ENCODE results near the gene TRAPPC3. TPM values are rescaled to one million over a fixed set of nuclear protein-coding genes. Genes with fewer than 3 reads are reported as not detected.

TRAPPC3 gene
- total RNA-seq, 1 experiment from 2014 or later = 147 TPM

- no peak for DNase-seq (ENCODE audit: low read depth)
Measured at GRCh38 chr1:36154335-36154734, 5.0 kb upstream of the TRAPPC3 start.

DNA sequence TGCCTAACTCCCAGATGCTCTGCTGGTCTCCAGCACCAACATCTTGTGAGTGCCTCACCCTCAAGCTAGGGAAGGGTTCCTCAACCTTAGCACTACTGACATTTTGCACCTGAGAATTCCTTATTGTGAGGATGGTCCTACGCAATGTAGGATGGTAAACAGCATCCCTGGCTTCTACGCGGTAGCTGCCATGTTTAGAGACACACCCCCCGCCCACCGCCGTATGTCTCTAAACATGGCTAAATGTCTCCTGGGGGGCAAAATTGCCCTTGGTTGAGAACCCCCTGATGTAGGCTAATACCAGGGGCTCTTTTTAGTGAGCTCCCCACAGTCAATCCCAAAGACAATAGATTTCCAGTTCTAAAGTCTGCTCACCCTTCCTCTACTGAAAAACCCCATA is 4.2 kb upstream of the TRAPPC3 start:
- DNase-seq (ENCODE audit: low read depth) = no peak

DNA sequence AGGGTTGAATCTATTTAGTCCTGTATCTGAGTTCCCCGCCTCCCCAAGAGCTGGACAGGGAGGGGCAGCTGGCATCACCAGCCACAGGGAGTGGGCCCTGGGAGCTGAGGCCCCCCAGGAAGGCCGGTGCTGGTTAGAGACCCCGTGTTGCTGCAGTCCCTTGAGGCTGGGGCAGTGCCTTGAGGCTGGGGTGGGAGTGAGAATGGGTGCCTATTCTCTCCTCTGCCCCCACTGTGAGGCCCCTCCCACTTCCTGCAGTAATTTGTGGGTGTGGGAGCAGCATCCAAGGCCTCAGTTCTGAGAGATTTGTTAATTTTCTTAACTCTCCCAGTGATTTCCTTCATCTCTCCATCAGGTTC is 2.5 kb upstream of the TRAPPC3 start:
- DNase-seq (ENCODE audit: low read depth) = peak; percentile 45

GRCh38 chr1:36151134-36151844 is 2.0 kb upstream of the TRAPPC3 start:
- peak; percentile 29 for DNase-seq (ENCODE audit: low read depth)

DNA sequence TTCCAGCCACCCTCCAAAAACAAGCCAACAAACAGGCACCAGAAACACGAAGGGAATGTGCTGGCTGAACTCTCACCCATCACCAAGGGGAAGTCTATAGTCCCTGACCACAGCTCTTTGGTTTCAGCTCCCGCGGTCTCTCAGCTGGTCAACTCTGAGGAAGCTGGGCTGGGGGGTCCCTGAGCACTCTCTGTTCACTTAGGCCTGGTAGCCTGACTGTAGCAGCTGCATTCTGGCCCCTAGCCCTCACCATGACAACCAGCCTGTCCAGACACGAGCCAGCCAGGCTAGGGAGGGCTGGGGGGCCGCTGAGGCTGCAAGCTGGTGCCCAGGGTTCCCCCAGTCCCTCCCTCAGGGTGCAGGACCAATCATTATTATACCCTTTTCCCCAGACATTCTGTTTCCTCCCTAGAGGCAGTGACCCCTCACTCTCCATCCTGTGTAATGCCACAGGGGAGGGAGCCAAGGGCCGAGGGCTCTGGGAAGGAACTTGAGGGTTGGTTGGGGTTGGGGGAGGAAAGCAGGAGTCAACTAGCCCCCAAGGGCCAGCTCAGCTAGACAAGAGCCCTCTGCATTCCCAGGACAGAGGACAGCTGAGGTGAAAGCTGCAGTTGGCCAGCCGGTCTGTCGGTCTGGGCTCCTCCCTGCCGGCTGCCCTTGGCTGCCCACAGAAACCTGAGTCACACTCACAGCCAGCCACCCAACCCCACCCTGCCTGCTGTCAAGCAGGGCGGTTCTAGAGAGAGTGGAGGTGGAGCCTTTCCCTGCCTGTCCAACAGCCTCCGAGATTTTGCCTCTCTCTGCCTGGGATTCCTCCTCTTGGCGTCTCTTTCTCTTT is 1.2 kb upstream of the TRAPPC3 start:
- peak; percentile 98 for DNase-seq (ENCODE audit: low read depth)

DNA sequence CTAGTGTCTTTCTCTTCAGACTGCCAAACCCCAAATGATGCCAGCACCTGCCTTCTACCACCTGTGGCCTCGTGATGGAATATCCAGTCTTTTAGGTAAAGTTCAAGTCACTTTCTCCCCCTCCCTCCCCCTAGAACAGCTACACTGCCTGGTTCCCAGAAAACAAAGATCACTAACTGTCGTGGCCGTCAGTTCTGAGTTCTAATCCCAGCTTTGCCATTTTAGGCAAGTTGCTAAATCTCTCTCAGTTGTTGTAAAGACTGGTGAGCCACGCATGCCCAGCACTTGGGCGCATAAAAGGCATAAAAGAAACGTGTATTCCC is 648 bp upstream of the TRAPPC3 start:
- no peak for DNase-seq (ENCODE audit: low read depth)

- DNase-seq (ENCODE audit: low read depth) = no peak
Measured at GRCh38 chr1:36148821-36149236, 457 bp downstream of the TRAPPC3 start.

DNA sequence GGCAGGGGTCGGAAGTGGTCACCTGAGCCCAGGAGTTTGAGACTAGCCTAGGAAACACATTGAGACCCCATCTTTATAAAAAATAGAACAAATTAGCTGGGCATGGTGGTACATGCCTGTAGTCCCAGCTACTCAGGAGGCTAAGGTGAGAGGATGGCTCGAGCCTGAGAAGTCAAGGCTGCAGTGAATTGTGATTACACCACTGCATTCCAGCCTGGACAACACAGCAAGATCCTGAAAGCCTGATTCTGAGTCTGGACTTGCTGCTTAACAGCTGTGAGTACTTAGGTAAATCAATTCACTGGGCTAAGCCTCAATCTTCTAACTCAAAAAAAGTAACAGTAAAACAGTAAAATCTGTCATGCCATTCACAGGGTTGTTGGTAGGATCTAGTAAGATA is 4.9 kb downstream of the TRAPPC3 start:
- DNase-seq (ENCODE audit: low read depth) = no peak

DNA sequence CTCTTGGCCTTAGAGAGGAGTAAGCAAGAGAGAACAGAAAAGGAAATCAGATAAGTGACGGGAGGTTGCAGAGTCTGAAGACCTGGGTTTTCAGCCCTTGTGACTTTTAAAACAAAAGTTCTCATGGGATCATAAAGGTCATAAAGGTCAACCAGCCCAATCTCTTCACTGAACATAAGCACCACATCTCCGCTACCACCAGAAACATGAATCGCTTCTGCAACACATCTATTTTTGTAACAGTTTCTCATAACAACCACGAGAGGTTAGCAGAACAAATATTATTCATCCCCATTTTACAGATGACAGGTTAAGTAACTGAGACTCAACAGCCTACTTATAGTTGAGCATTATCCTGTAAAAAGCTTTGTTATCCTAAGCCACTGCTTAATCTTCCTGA is 5.9 kb downstream of the TRAPPC3 start:
- no peak for DNase-seq (ENCODE audit: low read depth)

GRCh38 chr1:36142121-36142520 is 7.2 kb downstream of the TRAPPC3 start:
- peak; percentile 92 for DNase-seq (ENCODE audit: low read depth)

GRCh38 chr1:36139521-36139920 is 9.8 kb downstream of the TRAPPC3 start:
- no peak for DNase-seq (ENCODE audit: low read depth)

GRCh38 chr1:36137776-36138175 is 11.5 kb downstream of the TRAPPC3 start:
- DNase-seq (ENCODE audit: low read depth) = no peak

DNA sequence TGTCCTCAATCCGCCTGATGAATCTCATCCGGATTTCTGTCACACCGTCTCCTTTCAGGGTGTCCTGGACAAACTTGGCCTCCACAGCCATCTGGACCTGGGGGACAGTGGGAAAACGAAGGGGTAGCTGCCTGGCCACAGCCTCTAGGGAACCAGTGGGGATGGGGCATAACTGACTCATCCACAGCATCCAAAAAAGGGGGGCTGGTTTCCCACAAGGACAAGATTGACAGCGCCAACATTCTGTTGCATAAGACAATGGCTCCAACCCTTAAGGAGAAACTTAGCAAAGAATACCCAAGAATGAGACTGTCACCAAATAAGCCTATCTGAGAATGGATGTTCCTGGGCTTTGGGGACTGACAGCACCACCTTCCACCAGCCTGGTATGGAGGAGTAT is 12.1 kb downstream of the TRAPPC3 start:
- peak; percentile 49 for DNase-seq (ENCODE audit: low read depth)

GRCh38 chr1:36136535-36136934 is 12.8 kb downstream of the TRAPPC3 start:
- DNase-seq (ENCODE audit: low read depth) = peak; percentile 92

DNA sequence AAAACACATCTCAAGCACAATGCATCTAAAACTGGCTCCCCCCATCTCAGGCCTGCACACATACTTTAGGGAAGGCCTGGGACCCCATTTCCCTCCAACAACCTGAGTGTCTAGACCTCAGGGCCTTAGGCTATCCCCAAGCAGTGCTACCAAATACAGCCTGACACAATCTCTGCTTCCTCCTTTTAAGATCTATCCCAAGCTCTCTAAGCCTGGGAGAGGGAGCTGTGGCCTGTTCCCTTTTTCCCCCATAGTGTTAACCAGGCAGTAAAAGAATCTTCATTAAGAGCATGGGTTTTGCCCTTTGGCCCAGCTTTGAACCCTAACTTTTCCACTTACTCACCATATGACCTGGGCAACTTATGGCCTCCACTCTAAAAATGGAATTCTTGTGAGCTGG is 13.5 kb downstream of the TRAPPC3 start:
- DNase-seq (ENCODE audit: low read depth) = no peak

- no peak for DNase-seq (ENCODE audit: low read depth)
Measured at GRCh38 chr1:36135330-36135667, 14.0 kb downstream of the TRAPPC3 start.

DNA sequence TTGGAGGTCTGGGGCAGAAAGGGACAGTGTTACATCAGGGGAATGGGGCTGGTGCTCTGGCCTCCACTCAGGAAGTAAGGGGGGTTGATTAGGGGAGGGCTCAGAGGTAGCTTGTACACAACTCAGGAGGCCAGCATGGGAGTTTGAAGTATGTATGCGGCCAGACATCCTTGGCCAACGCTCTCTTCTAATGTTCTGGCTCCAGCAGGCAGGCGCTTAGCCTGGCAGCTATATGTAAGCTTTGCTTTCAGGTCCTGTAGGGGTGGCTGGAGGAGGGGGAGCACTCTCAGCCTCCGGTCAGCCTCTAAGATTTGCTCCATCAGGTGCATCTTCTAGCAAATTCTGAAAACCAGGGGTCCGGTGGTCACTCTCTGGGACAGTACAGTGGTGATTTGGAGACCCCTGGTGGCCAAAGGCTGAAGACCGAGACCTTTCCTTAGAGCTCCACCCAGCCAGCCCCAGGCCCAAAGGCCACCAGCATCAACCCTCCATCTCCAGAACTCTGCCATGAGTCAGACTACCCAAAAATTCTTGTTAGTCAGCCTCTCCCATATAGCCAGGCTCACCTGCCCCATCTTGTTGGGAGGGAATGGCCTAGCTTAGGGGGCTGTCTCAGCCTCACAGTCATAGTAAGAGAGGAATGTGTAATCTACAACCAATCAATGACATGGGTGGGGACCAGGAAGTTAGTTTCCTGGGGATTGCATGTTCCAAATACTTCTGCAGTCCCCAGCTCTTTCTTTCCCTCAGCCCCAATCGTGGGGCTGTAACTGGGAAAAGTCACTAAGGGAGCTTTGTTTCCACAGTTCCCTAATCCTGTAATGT is 14.6 kb downstream of the TRAPPC3 start:
- DNase-seq (ENCODE audit: low read depth) = peak; percentile 74

- no peak for DNase-seq (ENCODE audit: low read depth)
Measured at GRCh38 chr1:36134031-36134430, 15.3 kb downstream of the TRAPPC3 start.

DNA sequence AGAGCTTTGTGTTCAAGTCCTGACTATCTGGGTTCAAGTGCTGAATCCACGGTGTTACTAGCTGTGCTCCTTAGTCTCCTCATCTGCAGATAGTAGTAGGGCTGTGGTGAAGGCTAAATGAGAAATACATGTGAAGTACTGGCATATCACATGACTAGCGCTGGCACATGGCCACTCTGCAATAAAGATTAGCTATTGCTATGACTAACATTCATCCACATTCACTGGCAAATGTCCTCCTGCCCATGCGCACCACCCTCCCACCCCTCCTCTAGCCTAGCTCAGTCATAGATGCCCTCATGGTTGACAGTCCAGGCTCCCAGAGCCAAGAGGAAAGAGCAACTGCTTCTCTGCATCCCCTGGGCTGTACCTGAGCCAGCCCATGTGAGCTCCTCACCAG is 15.8 kb downstream of the TRAPPC3 start:
- peak; percentile 97 for DNase-seq (ENCODE audit: low read depth)

- no peak for DNase-seq (ENCODE audit: low read depth)
Measured at GRCh38 chr1:36132029-36132428, 17.3 kb downstream of the TRAPPC3 start.

- no peak for DNase-seq (ENCODE audit: low read depth)
Measured at GRCh38 chr1:36128905-36129206, 20.4 kb downstream of the TRAPPC3 start.

DNA sequence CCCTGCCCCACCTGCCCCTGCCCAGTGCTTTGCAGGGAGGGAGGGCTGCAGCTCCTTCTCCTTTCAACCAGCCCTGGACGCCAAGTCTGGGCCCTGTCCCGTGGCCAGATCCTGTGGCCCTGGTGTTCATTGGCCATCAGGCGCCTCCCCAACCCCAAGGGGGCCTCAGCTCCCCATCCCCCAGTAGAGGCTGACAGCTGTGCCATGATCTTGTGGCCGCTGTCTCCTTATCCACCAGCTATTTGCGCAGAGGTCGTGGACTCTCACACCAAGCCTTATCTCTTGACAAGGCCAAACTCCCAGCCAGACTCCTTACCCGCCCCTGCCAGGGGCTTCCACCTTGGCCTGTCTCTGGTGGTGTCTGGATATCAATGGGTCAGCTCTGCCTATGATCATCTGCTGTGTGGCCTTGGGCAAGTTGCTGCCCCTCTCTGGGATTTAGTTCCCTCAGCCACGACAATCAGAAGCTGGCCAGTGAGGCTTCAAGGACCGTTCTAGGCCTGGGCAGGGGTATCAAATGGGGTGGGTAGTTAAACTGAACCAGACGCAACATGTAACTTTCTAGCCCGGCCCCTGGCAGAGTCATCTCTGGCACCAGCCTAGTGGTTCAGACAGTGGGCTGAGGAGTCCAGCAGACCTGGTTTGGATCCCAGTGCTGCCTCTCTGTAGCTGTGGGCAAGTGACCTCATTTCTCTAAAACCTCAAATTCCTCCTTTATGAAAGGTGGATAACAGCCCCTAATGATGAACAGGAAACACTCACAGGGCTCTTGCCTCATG is 21.0 kb downstream of the TRAPPC3 start:
- peak; percentile 92 for DNase-seq (ENCODE audit: low read depth)

Measured in M059J (cell line).